Endodermal cell (in vitro differentiated cells): ENCODE measurements around the gene ZBTB26. TPM values are rescaled to one million over a fixed set of nuclear protein-coding genes. Genes with fewer than 3 reads are reported as not detected.

Experiments used
- DNase-seq: peaks from one replicate; pipeline ENCODE4 v3.0.0-alpha.2; 2017
- H3K27ac ChIP-seq: 2 replicates; pipeline ENCODE4 v1.5.1; 2013; ENCODE audit warnings: mild to moderate bottlenecking, low read depth, low read length, moderate library complexity
- H3K27me3 ChIP-seq: 2 replicates; pipeline ENCODE4 v1.6.1; 2013; ENCODE audit warnings: mild to moderate bottlenecking, low read length, moderate library complexity; ENCODE audit not compliant: insufficient read depth, control insufficient read depth, poor library complexity, severe bottlenecking
- H3K36me3 ChIP-seq: 2 replicates; pipeline ENCODE4 v1.7.0; 2013; ENCODE audit warnings: mild to moderate bottlenecking, low read length, moderate library complexity; ENCODE audit not compliant: control insufficient read depth, insufficient read depth
- H3K4me1 ChIP-seq: one replicate; pipeline ENCODE4 v1.7.0; 2013; ENCODE audit warnings: low read length; ENCODE audit not compliant: control insufficient read depth, insufficient read depth
- H3K4me3 ChIP-seq: 2 replicates; pipeline ENCODE4 v1.5.1; 2013; ENCODE audit warnings: mild to moderate bottlenecking, low read length, moderate library complexity
- H3K9ac ChIP-seq: 2 replicates; pipeline ENCODE4 v1.6.1; 2013; ENCODE audit warnings: mild to moderate bottlenecking, low read length, moderate library complexity; ENCODE audit not compliant: poor library complexity, severe bottlenecking; ENCODE audit errors: extremely low read depth
- H3K9me3 ChIP-seq: 2 replicates; pipeline ENCODE4 v1.6.1; 2013; ENCODE audit warnings: mild to moderate bottlenecking, low read length, moderate library complexity; ENCODE audit not compliant: control insufficient read depth
- H3K27ac Mint-ChIP-seq: 2 replicates; pipeline ENCODE4 v1.8.0; 2020; ENCODE audit warnings: mixed read lengths
- H3K27me3 Mint-ChIP-seq: 2 replicates; pipeline ENCODE4 v1.8.0; 2021; ENCODE audit warnings: mild to moderate bottlenecking, mixed read lengths; ENCODE audit not compliant: insufficient read depth
- H3K36me3 Mint-ChIP-seq: 2 replicates; pipeline ENCODE4 v1.8.0; 2020; ENCODE audit warnings: low read depth, mixed read lengths
- H3K4me1 Mint-ChIP-seq: 2 replicates; pipeline ENCODE4 v1.8.0; 2020; ENCODE audit warnings: mixed read lengths
- H3K4me3 Mint-ChIP-seq: 2 replicates; pipeline ENCODE4 v1.8.0; 2020; ENCODE audit warnings: mild to moderate bottlenecking, moderate library complexity, mixed read lengths
- H3K9me3 Mint-ChIP-seq: 2 replicates; pipeline ENCODE4 v1.8.0; 2020; ENCODE audit warnings: mild to moderate bottlenecking, mixed read lengths
- CTCF ChIP-seq: fragments of 200-600 bp; sonication (generic); conservative IDR thresholded peaks from 2 replicates; pipeline ENCODE4 v1.5.0; 2021; ENCODE audit warnings: antibody characterized with exemption, mild to moderate bottlenecking
- WGBS, 2 experiments: methylation state at CpG; one replicate each; pipeline versions ENCODE4 v1.1.5 to v1.1.7; 2013; ENCODE audit warnings: missing lambda C conversion rate in 2 of 2, mixed read lengths in 1 of 2; ENCODE audit not compliant: insufficient coverage in 1 of 2, insufficient read length in 1 of 2; 5-methylcytosine and 5-hydroxymethylcytosine counted together
- total RNA-seq, 2 donors: library from RNA; stranded (reverse); fragmentation: NEBNext Ultra II Directional in 1 of 2; extraction: Animal tissue kit (Norgen Biotek cat#: 25700) in 1 of 2; gene quantifications; 2 replicates in 1 of 2; 3 replicates in 1 of 2; pipeline ENCODE4 v1.2.1, GENCODE V29; 2021

Gene ZBTB26
- total RNA-seq, 2 donors from 2014 or later = 9.8 to 11.6 TPM

DNA sequence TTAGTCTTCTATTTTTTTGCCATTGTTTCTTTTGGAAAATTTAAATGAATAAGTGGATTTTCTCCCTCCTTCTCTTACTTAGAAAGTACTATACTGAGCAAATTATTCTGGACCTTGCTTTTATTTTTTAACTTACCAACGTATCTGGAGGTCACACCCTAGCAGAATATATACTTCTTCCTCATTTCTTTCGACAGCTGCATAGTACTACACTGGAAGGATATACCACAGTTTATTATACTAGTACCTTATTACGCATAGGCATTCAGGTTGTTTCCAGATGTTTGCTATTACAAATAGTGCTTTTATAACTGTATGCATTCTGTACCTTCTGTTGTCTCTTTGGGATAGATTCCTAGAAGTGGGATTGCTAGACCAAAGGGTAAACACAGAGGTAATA, 42.8 kb downstream of the ZBTB26 start:
- WGBS, 2 experiments = 64 to 83% methylated on average over 1 to 3 of the region's 3 CpGs
- H3K27ac Mint-ChIP-seq = no peak overlapping the region

GRCh38 chr9:122883125-122883524, 48.2 kb downstream of the ZBTB26 start:
- H3K9me3 Mint-ChIP-seq = no peaks in the 10 kb centered on the region
- H3K4me3 Mint-ChIP-seq = no peak overlapping the region
- WGBS, 2 experiments = 90 to 97% methylated on average over 1 to 2 of the region's 2 CpGs
- no peak overlapping the region for H3K27ac Mint-ChIP-seq
- no peak overlapping the region for H3K4me3 ChIP-seq
- no peak overlapping the region for H3K27ac ChIP-seq
- no peaks in the 10 kb centered on the region for H3K27me3 Mint-ChIP-seq
- no peak for TF ChIP-seq CTCF
- H3K36me3 Mint-ChIP-seq = peaks cover 58% of the 10 kb centered on the region
- H3K9me3 ChIP-seq = no peaks in the 10 kb centered on the region
- peaks cover 83% of the 10 kb centered on the region for H3K36me3 ChIP-seq
- H3K9ac ChIP-seq = no peak overlapping the region
- H3K4me1 ChIP-seq = no peaks in the 10 kb centered on the region
- H3K27me3 ChIP-seq = no peaks in the 10 kb centered on the region
- no peak for DNase-seq
- peaks cover 11% of the 10 kb centered on the region for H3K4me1 Mint-ChIP-seq

More for the DNA sequence above, 42.8 kb downstream of the ZBTB26 start:
- DNase-seq = no peak
- no peaks in the 10 kb centered on the region for H3K4me1 ChIP-seq
- H3K9ac ChIP-seq = no peak overlapping the region
- H3K27me3 Mint-ChIP-seq = no peaks in the 10 kb centered on the region
- H3K36me3 ChIP-seq = peaks cover 89% of the 10 kb centered on the region
- TF ChIP-seq CTCF = no peak
- no peaks in the 10 kb centered on the region for H3K9me3 Mint-ChIP-seq
- H3K9me3 ChIP-seq = no peaks in the 10 kb centered on the region
- H3K4me3 ChIP-seq = no peak overlapping the region
- H3K27ac ChIP-seq = no peak overlapping the region
- no peaks in the 10 kb centered on the region for H3K4me1 Mint-ChIP-seq
- no peaks in the 10 kb centered on the region for H3K27me3 ChIP-seq
- H3K4me3 Mint-ChIP-seq = no peak overlapping the region
- H3K36me3 Mint-ChIP-seq = peaks cover 62% of the 10 kb centered on the region

DNA sequence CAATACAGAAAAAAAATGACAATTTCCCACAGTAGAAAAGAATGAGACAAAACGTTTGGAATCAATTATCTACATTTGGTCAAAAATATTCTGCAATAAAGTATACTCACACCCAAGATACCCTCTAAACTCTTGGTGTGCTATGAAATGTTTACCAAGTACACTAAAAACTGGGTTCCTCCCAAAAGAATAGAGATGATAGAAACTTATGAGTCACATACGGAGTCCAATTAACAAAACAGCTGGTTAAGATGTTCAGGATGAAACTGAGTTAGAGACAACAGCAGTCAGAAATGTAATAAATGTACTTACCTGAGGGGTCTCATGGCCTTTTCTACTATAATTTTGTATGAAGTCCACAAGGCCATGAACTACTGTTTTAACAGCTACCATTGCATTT, 51.9 kb downstream of the ZBTB26 start:
- no peak overlapping the region for H3K9ac ChIP-seq
- H3K27me3 ChIP-seq = no peaks in the 10 kb centered on the region
- H3K27ac Mint-ChIP-seq = no peak overlapping the region
- WGBS, 2 experiments = 97 to 100% methylated on average over 1 to 2 of the region's 2 CpGs
- no peak overlapping the region for H3K4me3 Mint-ChIP-seq
- peaks cover 11% of the 10 kb centered on the region for H3K4me1 Mint-ChIP-seq
- H3K4me1 ChIP-seq = no peaks in the 10 kb centered on the region
- H3K9me3 Mint-ChIP-seq = no peaks in the 10 kb centered on the region
- H3K27ac ChIP-seq = no peak overlapping the region
- H3K9me3 ChIP-seq = no peaks in the 10 kb centered on the region
- H3K36me3 ChIP-seq = peaks cover 82% of the 10 kb centered on the region
- H3K4me3 ChIP-seq = no peak overlapping the region
- no peak for TF ChIP-seq CTCF
- DNase-seq = no peak
- H3K27me3 Mint-ChIP-seq = no peaks in the 10 kb centered on the region
- peaks cover 71% of the 10 kb centered on the region for H3K36me3 Mint-ChIP-seq
